H1 (cell line): ENCODE data around the gene MCM5. TPM values are rescaled to one million over a fixed set of nuclear protein-coding genes. Genes with fewer than 3 reads are reported as not detected.

Source experiments
- BCL11A ChIP-seq, 2 experiments: IDR thresholded peaks; one replicate each; pipeline ENCODE4 v1.6.1; 2011; ENCODE audit warnings: low read depth in 2 of 2, low read length in 2 of 2, mild to moderate bottlenecking in 2 of 2
- CREB1 ChIP-seq: IDR thresholded peaks from 2 replicates; pipeline ENCODE4 v1.6.1; 2012; ENCODE audit warnings: inconsistent platforms
- HDAC6 ChIP-seq: IDR thresholded peaks from one replicate; pipeline ENCODE4 v1.7.1; 2012; ENCODE audit warnings: low read depth, mild to moderate bottlenecking, inconsistent platforms, low read length, moderate library complexity
- POLR2AphosphoS5 ChIP-seq: IDR thresholded peaks from 2 replicates; pipeline ENCODE4 v1.6.1; 2011; ENCODE audit warnings: low read depth, low read length
- RAD21 ChIP-seq, 2 experiments: IDR thresholded peaks in 1 of 2; conservative IDR thresholded peaks in 1 of 2; 2 replicates each; pipeline ENCODE4 v1.6.1; 2011; ENCODE audit warnings: low read depth in 2 of 2, low read length in 2 of 2, improper control_type of control experiment in 1 of 2, inconsistent platforms in 1 of 2, mild to moderate bottlenecking in 1 of 2, moderate library complexity in 1 of 2
- TAF1 ChIP-seq: IDR thresholded peaks from 2 replicates; pipeline ENCODE4 v1.6.1; 2011; ENCODE audit warnings: mild to moderate bottlenecking, low read depth, low read length
- polyA plus RNA-seq, 7 experiments: library from polyadenylated mRNA; depleted of rRNA in 3 of 7; stranded (reverse) in 5 of 7; unstranded in 2 of 7; fragments of >200 nt in 5 of 7; fragments of 200-250 nt in 2 of 7; gene quantifications; 1 replicate in 5 of 7; 2 replicates in 1 of 7; 4 replicates in 1 of 7; pipeline versions ENCODE4 v1.2.1 to v1.2.3, GENCODE V29; 2011 to 2013; ENCODE audit warnings: missing spikeins in 2 of 7, mixed read lengths in 2 of 7
- total RNA-seq: library from RNA; stranded (reverse); fragmentation: NEBNext Ultra II Directional; extraction: Animal tissue kit (Norgen Biotek cat#: 25700); gene quantifications from 2 replicates; pipeline ENCODE4 v1.2.1, GENCODE V29; 2021
- TF ChIP-seq, protein P1 (sequence below): fragments of 300-600 bp; sonication (generic); IDR thresholded peaks from 2 replicates; pipeline ENCODE4 v1.7.1; 2012; ENCODE audit warnings: low read length, moderate library complexity, mild to moderate bottlenecking, inconsistent platforms; ENCODE audit not compliant: insufficient replicate concordance

MCM5 gene
- total and polyA plus RNA-seq, 2 of the 8 experiments (the other 6 are each of a cell fraction or from before 2014, with no cell fraction given): 210 to 305 TPM

DNA sequence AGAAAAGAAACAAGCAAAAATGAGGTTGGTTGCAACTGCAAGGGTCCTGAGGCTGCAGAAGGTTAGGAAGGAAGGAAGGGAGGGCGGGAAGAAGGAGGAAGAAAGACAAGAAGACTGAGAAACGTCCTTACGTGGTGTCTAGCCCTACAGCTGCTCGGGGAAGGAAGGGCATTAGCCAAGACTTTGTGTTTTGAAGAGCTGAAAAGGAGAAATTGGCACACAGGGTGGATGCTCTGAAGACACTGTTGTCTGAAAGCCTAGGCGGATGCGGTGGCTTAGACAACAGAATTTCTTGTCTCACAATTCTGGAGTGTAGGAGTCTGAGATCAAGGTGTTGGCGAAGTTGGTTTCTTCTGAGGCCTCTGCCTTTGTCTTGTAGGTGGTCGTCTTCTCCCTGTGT, 60.7 kb downstream of the MCM5 start (continued):
- TF ChIP-seq, protein P1, sequence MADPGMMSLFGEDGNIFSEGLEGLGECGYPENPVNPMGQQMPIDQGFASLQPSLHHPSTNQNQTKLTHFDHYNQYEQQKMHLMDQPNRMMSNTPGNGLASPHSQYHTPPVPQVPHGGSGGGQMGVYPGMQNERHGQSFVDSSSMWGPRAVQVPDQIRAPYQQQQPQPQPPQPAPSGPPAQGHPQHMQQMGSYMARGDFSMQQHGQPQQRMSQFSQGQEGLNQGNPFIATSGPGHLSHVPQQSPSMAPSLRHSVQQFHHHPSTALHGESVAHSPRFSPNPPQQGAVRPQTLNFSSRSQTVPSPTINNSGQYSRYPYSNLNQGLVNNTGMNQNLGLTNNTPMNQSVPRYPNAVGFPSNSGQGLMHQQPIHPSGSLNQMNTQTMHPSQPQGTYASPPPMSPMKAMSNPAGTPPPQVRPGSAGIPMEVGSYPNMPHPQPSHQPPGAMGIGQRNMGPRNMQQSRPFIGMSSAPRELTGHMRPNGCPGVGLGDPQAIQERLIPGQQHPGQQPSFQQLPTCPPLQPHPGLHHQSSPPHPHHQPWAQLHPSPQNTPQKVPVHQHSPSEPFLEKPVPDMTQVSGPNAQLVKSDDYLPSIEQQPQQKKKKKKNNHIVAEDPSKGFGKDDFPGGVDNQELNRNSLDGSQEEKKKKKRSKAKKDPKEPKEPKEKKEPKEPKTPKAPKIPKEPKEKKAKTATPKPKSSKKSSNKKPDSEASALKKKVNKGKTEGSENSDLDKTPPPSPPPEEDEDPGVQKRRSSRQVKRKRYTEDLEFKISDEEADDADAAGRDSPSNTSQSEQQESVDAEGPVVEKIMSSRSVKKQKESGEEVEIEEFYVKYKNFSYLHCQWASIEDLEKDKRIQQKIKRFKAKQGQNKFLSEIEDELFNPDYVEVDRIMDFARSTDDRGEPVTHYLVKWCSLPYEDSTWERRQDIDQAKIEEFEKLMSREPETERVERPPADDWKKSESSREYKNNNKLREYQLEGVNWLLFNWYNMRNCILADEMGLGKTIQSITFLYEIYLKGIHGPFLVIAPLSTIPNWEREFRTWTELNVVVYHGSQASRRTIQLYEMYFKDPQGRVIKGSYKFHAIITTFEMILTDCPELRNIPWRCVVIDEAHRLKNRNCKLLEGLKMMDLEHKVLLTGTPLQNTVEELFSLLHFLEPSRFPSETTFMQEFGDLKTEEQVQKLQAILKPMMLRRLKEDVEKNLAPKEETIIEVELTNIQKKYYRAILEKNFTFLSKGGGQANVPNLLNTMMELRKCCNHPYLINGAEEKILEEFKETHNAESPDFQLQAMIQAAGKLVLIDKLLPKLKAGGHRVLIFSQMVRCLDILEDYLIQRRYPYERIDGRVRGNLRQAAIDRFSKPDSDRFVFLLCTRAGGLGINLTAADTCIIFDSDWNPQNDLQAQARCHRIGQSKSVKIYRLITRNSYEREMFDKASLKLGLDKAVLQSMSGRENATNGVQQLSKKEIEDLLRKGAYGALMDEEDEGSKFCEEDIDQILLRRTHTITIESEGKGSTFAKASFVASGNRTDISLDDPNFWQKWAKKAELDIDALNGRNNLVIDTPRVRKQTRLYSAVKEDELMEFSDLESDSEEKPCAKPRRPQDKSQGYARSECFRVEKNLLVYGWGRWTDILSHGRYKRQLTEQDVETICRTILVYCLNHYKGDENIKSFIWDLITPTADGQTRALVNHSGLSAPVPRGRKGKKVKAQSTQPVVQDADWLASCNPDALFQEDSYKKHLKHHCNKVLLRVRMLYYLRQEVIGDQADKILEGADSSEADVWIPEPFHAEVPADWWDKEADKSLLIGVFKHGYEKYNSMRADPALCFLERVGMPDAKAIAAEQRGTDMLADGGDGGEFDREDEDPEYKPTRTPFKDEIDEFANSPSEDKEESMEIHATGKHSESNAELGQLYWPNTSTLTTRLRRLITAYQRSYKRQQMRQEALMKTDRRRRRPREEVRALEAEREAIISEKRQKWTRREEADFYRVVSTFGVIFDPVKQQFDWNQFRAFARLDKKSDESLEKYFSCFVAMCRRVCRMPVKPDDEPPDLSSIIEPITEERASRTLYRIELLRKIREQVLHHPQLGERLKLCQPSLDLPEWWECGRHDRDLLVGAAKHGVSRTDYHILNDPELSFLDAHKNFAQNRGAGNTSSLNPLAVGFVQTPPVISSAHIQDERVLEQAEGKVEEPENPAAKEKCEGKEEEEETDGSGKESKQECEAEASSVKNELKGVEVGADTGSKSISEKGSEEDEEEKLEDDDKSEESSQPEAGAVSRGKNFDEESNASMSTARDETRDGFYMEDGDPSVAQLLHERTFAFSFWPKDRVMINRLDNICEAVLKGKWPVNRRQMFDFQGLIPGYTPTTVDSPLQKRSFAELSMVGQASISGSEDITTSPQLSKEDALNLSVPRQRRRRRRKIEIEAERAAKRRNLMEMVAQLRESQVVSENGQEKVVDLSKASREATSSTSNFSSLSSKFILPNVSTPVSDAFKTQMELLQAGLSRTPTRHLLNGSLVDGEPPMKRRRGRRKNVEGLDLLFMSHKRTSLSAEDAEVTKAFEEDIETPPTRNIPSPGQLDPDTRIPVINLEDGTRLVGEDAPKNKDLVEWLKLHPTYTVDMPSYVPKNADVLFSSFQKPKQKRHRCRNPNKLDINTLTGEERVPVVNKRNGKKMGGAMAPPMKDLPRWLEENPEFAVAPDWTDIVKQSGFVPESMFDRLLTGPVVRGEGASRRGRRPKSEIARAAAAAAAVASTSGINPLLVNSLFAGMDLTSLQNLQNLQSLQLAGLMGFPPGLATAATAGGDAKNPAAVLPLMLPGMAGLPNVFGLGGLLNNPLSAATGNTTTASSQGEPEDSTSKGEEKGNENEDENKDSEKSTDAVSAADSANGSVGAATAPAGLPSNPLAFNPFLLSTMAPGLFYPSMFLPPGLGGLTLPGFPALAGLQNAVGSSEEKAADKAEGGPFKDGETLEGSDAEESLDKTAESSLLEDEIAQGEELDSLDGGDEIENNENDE: no peak
- TF ChIP-seq BCL11A (IDR thresholded peaks at IDR 0.05; ENCODE audit: low read depth in 2 of 2, low read length in 2 of 2): no peak
- TF ChIP-seq TAF1: no peak
- no peak for TF ChIP-seq POLR2AphosphoS5
- TF ChIP-seq HDAC6: no peak
- no peak for TF ChIP-seq RAD21 (IDR thresholded peaks at IDR 0.05 in 1 of 2, conservative IDR thresholded peaks at IDR 0.05 in 1 of 2; ENCODE audit: low read depth in 2 of 2, low read length in 2 of 2)
- TF ChIP-seq CREB1: no peak
